WI38 (cell line): ENCODE measurements around the gene MAGT1.

ENCODE experiments used
- H3K4me3 ChIP-seq: 2 replicates; pipeline ENCODE4 v1.5.1; 2011; ENCODE audit warnings: low read depth, mild to moderate bottlenecking, control low read depth, low read length
- CTCF ChIP-seq: IDR thresholded peaks from 2 replicates; pipeline ENCODE4 v1.5.1; 2012; ENCODE audit warnings: low read depth, mild to moderate bottlenecking, control low read depth, low read length

MAGT1 gene

GRCh38 chrX:77785486-77786364 is 109.5 kb downstream of the MAGT1 start, which contains the start of gene ATRX:
TSS of gene ATRX (minus strand) at chrX:77786216. CDS start at chrX:77786001, 215 bp downstream.
- no peak for TF ChIP-seq CTCF
- peak within 1 kb of the TSS; percentile 74 for H3K4me3 ChIP-seq

GRCh38 chrX:77779695-77780094 is 115.5 kb downstream of the MAGT1 start:
- no peak overlapping the region for H3K4me3 ChIP-seq
- no peak for TF ChIP-seq CTCF

DNA sequence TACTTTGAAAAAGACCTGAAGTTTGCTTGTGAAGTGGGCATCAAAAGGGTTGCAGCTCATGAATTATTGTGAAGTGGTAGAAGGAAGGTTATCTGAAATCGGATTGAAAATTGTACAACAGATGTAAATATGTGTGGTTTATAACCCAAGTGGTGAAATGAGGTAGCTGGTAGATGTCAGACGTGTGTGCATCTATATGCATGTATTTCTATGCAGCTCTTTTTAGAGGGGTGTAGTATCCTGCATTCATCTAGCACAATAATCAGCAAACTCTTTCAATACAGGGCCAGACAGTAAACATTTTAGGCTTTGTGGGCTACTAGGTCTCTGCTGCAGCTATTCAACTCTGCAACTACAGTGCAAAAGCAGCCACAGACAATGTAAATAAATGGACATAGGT is 118.6 kb downstream of the MAGT1 start:
- no peak for TF ChIP-seq CTCF
- H3K4me3 ChIP-seq: no peak overlapping the region
